Activated naive CD8-positive, alpha-beta T cell (primary cell): ENCODE results near the gene NFKBIB.
"Not testable (repeated sequence)": the region's sequence is repeated elsewhere in the genome, so short reads cannot be mapped to it uniquely, and the experiment has no call there.

ENCODE experiments used
- H3K27ac Mint-ChIP-seq: one replicate; pipeline ENCODE4 v1.8.0; 2021; ENCODE audit warnings: mixed read lengths
- H3K27me3 Mint-ChIP-seq: one replicate; pipeline ENCODE4 v1.8.0; 2021; ENCODE audit warnings: mixed read lengths
- H3K36me3 Mint-ChIP-seq: one replicate; pipeline ENCODE4 v1.8.0; 2021; ENCODE audit warnings: mixed read lengths
- H3K4me1 Mint-ChIP-seq: one replicate; pipeline ENCODE4 v1.8.0; 2021; ENCODE audit warnings: low read depth, mixed read lengths
- H3K4me3 Mint-ChIP-seq: one replicate; pipeline ENCODE4 v1.8.0; 2021; ENCODE audit warnings: mild to moderate bottlenecking, mixed read lengths
- H3K9me3 Mint-ChIP-seq: one replicate; pipeline ENCODE4 v1.8.0; 2021; ENCODE audit warnings: low read depth, mixed read lengths

NFKBIB gene, protein sequence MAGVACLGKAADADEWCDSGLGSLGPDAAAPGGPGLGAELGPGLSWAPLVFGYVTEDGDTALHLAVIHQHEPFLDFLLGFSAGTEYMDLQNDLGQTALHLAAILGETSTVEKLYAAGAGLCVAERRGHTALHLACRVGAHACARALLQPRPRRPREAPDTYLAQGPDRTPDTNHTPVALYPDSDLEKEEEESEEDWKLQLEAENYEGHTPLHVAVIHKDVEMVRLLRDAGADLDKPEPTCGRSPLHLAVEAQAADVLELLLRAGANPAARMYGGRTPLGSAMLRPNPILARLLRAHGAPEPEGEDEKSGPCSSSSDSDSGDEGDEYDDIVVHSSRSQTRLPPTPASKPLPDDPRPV

DNA sequence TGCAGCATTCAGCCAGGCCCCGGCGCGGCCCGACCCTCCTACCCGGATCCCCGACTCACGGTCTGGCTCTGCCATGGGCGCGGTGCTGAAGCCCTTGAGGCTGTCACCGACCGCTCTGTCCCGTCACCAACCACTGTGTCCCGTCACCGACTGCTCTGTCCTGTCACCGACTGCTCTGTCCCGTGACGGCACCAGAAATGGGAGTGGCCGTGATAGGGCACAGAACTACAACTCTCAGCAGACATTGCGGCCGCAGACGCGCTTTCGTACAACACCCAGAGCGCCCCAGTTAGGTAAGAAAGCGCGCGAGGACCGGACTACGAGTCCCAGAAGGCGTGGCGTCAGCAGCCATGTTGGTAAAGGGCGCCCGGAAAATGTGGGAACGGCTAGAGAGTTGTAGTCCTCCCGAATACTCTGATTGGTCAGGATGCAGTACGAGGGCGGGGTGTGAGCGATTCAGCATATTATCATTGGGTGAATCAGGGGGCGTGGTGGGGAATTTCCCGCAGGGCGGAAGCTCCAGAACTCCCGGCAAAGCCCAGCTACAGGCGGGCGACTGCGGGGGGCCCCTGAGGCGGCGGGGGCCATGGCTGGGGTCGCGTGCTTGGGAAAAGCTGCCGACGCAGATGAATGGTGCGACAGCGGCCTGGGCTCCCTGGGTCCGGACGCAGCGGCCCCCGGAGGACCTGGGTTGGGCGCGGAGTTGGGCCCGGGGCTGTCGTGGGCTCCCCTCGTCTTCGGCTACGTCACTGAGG is at the start of gene NFKBIB, which contains the start of gene SIRT2:
Gene NFKBIB, plus strand, starts transcription at position 523 of the 755 bp plus-strand sequence. Its CDS starts 64 bp downstream, at position 587.
Gene SIRT2, minus strand, starts transcription at position 172 of the 755 bp plus-strand sequence. Its CDS starts 97 bp downstream, at position 75.
- Mint-ChIP-seq H3K9me3 (no peaks in the 10 kb centered on the region), H3K4me1 (peaks cover 43% of the 10 kb centered on the region), H3K27me3 (no peaks in the 10 kb centered on the region), H3K27ac (peak within 1 kb of the TSS; percentile 96), H3K36me3 (peaks cover 5% of the 10 kb centered on the region), H3K4me3 (peak within 1 kb of the TSS; percentile 99)

- Mint-ChIP-seq H3K4me1 (peaks cover 52% of the 10 kb centered on the region), H3K27me3 (no peaks in the 10 kb centered on the region), H3K9me3 (no peaks in the 10 kb centered on the region), H3K4me3 (peak overlapping the region; percentile 99), H3K27ac (peak overlapping the region; percentile 99), H3K36me3 (peaks cover 10% of the 10 kb centered on the region)
Measured at GRCh38 chr19:38850436-38850975, 49.3 kb upstream of the NFKBIB start.

DNA sequence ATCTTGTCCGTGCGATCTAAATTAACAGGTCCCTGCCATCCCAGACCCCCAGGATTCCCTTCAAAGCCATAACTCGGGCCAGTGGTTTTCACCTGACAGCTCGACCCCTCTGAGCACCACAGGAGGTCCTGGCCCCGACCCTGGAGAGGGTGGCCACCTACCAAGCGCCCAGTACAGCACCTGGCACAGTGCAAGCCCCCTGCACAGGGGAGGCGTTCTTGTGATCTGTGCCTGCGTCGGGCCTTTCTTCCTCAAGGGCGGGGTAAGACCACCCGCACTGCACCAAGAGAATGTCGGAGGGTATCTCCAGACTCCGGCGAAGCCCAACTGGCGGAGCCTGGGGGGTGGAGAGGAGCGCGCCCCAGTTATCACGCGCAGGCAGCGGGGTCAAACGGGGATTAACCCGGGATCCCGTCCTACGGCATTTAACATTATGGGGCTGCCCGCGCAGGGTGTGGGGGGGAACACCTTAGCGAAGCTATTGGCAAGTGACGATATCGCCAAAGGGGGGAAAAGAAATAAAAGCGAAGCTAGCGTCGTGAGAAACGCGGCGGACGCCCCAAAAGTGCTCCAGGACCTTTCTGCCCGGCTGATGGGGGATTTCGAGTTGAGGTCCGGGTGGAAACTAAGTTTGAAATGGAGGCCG is 48.7 kb upstream of the NFKBIB start:
- Mint-ChIP-seq H3K27ac (peak overlapping the region; percentile 99), H3K36me3 (peaks cover 10% of the 10 kb centered on the region), H3K9me3 (no peaks in the 10 kb centered on the region), H3K4me1 (peaks cover 46% of the 10 kb centered on the region), H3K4me3 (peak overlapping the region; percentile 99), H3K27me3 (no peaks in the 10 kb centered on the region)

DNA sequence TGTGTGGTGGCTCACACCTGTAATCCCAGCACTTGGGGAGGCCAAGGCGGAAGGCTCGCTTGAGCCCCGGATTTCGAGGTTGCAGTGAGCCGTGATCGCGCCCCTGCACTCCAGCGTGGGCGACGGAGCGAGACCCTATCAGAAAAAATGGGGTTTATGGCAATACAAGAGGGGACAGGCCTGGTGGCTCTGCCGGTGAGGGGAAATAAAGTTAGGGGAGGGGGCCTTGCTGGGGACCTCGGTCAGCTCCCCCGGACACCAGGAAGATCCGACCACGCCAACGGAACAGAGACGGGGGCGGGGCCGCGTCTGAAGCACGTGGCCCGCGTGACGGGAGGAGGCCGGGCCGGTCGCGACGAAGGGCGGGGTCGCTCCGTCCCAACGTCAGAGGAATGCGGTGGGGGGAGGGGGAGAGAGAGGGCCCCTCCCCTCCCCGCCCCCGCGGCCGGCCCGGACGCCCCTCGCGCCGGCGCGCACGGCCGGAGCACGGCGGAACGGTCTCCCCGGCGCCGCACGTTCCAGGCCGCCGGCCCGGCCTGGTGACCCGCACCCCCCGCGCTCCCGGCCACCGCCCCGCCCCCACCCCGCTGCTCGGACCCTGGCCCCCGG is 48.0 kb upstream of the NFKBIB start:
- H3K36me3 Mint-ChIP-seq, result peaks cover 10% of the 10 kb centered on the region
- H3K4me3 Mint-ChIP-seq, result peak overlapping the region; percentile 99
- H3K27ac Mint-ChIP-seq, result peak overlapping the region; percentile 99
- peaks cover 46% of the 10 kb centered on the region for H3K4me1 Mint-ChIP-seq
- no peaks in the 10 kb centered on the region for H3K9me3 Mint-ChIP-seq
- H3K27me3 Mint-ChIP-seq, result no peaks in the 10 kb centered on the region

GRCh38 chr19:38852231-38853044 is 47.3 kb upstream of the NFKBIB start:
- H3K27ac Mint-ChIP-seq, result peak overlapping the region; percentile 97
- no peaks in the 10 kb centered on the region for H3K9me3 Mint-ChIP-seq
- peaks cover 47% of the 10 kb centered on the region for H3K4me1 Mint-ChIP-seq
- peaks cover 10% of the 10 kb centered on the region for H3K36me3 Mint-ChIP-seq
- H3K27me3 Mint-ChIP-seq, result no peaks in the 10 kb centered on the region
- H3K4me3 Mint-ChIP-seq, result peak overlapping the region; percentile 91

DNA sequence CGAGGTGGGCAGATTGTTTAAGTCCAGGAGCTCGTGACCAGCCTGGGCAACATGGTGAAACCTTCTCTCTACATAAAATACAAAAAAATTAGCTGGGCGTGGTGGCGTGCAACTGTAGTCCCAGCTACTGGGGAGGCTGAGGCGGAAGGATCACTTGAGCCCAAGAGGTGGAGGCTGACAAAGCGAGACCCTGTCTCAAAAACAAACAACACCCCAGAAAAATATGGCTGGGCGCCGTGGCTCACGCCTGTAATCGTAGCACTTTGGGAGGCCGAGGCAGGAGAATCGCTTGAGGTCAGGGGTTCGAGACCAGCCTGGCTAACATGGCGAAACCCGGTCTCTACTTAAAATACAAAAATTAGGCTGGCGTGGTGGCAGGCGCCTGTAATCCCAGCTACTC is 46.6 kb upstream of the NFKBIB start:
- H3K27ac Mint-ChIP-seq, result peak overlapping the region; percentile 97
- peaks cover 8% of the 10 kb centered on the region for H3K36me3 Mint-ChIP-seq
- peaks cover 44% of the 10 kb centered on the region for H3K4me1 Mint-ChIP-seq
- no peaks in the 10 kb centered on the region for H3K27me3 Mint-ChIP-seq
- no peaks in the 10 kb centered on the region for H3K9me3 Mint-ChIP-seq
- peak overlapping the region; percentile 91 for H3K4me3 Mint-ChIP-seq

DNA sequence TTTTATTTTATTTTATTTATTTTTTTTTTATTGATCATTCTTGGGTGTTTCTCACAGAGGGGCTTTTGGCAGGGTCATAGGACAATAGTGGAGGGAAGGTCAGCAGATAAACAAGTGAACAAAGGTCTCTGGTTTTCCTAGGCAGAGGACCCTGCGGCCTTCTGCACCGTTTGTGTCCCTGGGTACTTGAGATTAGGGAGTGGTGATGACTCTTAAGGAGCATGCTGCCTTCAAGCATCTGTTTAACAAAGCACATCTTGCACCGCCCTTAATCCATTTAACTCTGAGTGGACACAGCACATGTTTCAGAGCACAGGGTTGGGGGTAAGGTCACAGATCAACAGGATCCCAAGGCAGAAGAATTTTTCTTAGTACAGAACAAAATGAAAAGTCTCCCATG is 44.8 kb upstream of the NFKBIB start:
- not testable (repeated sequence) for H3K9me3 Mint-ChIP-seq, H3K36me3 Mint-ChIP-seq, H3K4me3 Mint-ChIP-seq, H3K27me3 Mint-ChIP-seq, H3K27ac Mint-ChIP-seq
- H3K4me1 Mint-ChIP-seq, result peaks cover 34% of the 10 kb centered on the region

- H3K36me3 Mint-ChIP-seq, H3K9me3 Mint-ChIP-seq, H3K27me3 Mint-ChIP-seq, H3K27ac Mint-ChIP-seq, H3K4me3 Mint-ChIP-seq: not testable (repeated sequence)
- H3K4me1 Mint-ChIP-seq, result peaks cover 33% of the 10 kb centered on the region
Measured at GRCh38 chr19:38855751-38856150, 44.0 kb upstream of the NFKBIB start.

DNA sequence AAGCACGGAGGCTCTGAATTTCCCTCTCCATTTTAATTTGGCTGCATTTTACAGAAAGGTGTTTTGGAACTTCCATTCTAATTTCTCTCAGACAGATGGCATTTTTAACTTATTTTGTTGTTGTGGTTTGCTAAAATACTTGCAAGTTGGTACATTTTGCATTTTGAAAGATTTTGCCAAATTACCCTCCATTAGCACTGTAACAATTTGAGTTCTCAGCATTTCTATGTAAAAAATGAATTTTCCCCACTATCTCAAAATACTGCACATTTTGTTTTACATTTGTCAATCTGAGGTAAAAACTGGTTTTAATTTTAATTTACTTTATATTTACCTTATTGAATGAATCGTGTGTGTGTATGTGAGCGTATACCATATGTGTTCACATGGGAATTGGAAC is 43.0 kb upstream of the NFKBIB start:
- no peaks in the 10 kb centered on the region for H3K9me3 Mint-ChIP-seq
- no peaks in the 10 kb centered on the region for H3K36me3 Mint-ChIP-seq
- no peaks in the 10 kb centered on the region for H3K27me3 Mint-ChIP-seq
- H3K4me1 Mint-ChIP-seq, result peaks cover 30% of the 10 kb centered on the region
- H3K27ac Mint-ChIP-seq, result peak overlapping the region; percentile 61
- H3K4me3 Mint-ChIP-seq, result peak overlapping the region; percentile 62

DNA sequence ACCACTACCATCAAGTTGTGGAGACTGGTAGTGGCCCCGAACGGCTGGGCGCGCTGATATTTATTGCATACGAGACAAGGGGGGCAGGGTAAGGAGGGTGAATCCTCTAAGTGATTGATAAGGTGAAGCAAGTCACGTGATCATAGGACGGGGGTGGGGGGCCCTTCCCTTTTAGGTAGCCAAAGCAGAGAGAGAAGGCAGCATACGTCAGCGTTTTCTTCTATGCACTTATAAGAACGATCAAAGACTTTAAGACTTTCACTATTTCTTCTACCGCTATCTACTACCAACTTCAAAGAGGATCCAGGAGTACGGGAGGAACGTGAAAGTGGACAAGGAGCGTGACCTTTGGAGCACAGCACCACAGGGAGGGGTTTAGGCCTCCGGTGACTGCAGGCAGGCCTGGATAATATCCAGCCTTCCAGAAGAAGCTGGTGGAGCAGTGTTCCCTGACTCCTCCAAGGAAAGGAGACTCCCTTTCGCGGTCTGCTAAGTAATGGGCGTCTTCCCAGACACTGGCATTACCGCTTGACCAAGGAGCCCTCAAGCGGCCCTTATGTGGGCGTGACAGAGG is 40.1 kb upstream of the NFKBIB start:
- not testable (repeated sequence) for H3K27ac Mint-ChIP-seq, H3K27me3 Mint-ChIP-seq, H3K36me3 Mint-ChIP-seq, H3K4me3 Mint-ChIP-seq, H3K9me3 Mint-ChIP-seq
- peaks cover 30% of the 10 kb centered on the region for H3K4me1 Mint-ChIP-seq

GRCh38 chr19:38861368-38861767 is 38.4 kb upstream of the NFKBIB start:
- Mint-ChIP-seq H3K4me3 (no peak overlapping the region), H3K27me3 (no peaks in the 10 kb centered on the region), H3K4me1 (peaks cover 43% of the 10 kb centered on the region), H3K9me3 (no peaks in the 10 kb centered on the region), H3K36me3 (peaks cover 3% of the 10 kb centered on the region), H3K27ac (no peak overlapping the region)

GRCh38 chr19:38862321-38863059 is 37.3 kb upstream of the NFKBIB start:
- Mint-ChIP-seq H3K27me3 (no peaks in the 10 kb centered on the region), H3K36me3 (peaks cover 3% of the 10 kb centered on the region), H3K27ac (peak overlapping the region; percentile 58), H3K9me3 (no peaks in the 10 kb centered on the region), H3K4me3 (no peak overlapping the region), H3K4me1 (peaks cover 39% of the 10 kb centered on the region)

DNA sequence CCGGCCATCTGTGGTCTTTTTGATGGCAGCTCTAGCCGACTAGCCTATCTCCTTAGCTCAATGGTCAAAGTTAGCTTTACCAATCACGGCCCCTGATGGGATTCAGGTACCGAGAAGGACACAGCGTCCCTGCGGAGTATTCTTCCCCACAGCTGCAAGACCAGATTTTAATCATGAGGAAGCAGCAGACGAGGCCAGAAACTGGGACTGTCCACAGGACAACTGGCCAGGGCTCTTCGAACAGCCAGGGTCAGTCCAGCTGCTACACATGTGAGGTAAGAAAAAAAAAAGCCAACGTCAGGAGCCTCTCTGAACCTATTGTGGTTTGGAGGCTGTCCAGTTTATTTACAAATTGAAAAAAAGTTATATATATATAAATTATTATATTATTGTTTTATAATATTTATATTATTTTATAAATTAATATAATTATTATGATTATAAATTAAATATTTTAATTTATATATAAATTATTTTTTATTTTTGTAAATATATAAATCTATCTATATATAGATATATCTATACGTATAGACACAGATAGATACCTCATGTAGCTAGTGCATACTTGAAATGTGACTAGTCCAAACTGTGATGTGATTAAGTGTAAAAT is 32.5 kb upstream of the NFKBIB start:
- H3K9me3 Mint-ChIP-seq, result no peaks in the 10 kb centered on the region
- peaks cover 58% of the 10 kb centered on the region for H3K4me1 Mint-ChIP-seq
- H3K36me3 Mint-ChIP-seq, result peaks cover 3% of the 10 kb centered on the region
- no peaks in the 10 kb centered on the region for H3K27me3 Mint-ChIP-seq
- H3K4me3 Mint-ChIP-seq, result no peak overlapping the region
- H3K27ac Mint-ChIP-seq, result peak overlapping the region; percentile 28
